Activated T-helper 17 cell treated with anti-CD3 and anti-CD28 coated beads, Interleukin-2, amount 50 U/mL, for 72 hours (primary cell): ENCODE measurements around the gene TFAP2B. TPM values are rescaled to one million over a fixed set of nuclear protein-coding genes. Genes with fewer than 3 reads are reported as not detected.

Source experiments
- total RNA-seq, 2 donors: library from RNA; stranded (reverse); gene quantifications; one replicate each; pipeline ENCODE4 v1.2.3, GENCODE V29; 2022

TFAP2B gene
- total RNA-seq, 2 donors from 2014 or later, result not detected

Other genes starting within 250 kb of the TFAP2B start
- not detected for gene TFAP2D, start 105.3 kb upstream of the TFAP2B start, total RNA-seq